Vein endothelial cell (primary cell): ENCODE measurements around the gene PLPP7. TPM values are rescaled to one million over a fixed set of nuclear protein-coding genes. Genes with fewer than 3 reads are reported as not detected.

Experiments
- total RNA-seq: library from RNA; depleted of rRNA; stranded (reverse); fragments of >200 nt; gene quantifications from 2 replicates; pipeline ENCODE4 v1.2.3, GENCODE V29; 2012

Gene PLPP7
- 2.6 and 4.3 TPM in 2 replicates for total RNA-seq

GRCh38 chr9:131289301-131290035 is at the start of gene PLPP7:
PLPP7 (plus strand) TSS chr9:131289723; CDS start chr9:131289998, 275 bp downstream.

GRCh38 chr9:131276094-131276888 is 13.2 kb upstream of the PLPP7 start, which contains the start of gene FAM78A:
FAM78A (minus strand) TSS chr9:131276510; CDS start chr9:131276179, 331 bp downstream.

Other genes with a start within 250 kb of the PLPP7 start
- gene AIF1L, start 193.2 kb upstream of the PLPP7 start, total RNA-seq, result 16.0 and 25.6 TPM in 2 replicates
- 22.9 and 23.2 TPM in 2 replicates for gene NUP214, start 164.1 kb upstream of the PLPP7 start, total RNA-seq
- gene FAM78A, start 13.2 kb upstream of the PLPP7 start, total RNA-seq, result 6.5 and 7.5 TPM in 2 replicates
- 101 and 132 TPM in 2 replicates for gene PRRC2B, start 104.4 kb downstream of the PLPP7 start, total RNA-seq
- 32.5 and 33.3 TPM in 2 replicates for gene POMT1, start 213.2 kb downstream of the PLPP7 start, total RNA-seq
- gene UCK1, start 241.5 kb downstream of the PLPP7 start, total RNA-seq, result 14.4 and 14.5 TPM in 2 replicates